Medulla oblongata (tissue), 1 donor: Measurements from ENCODE around the gene BMP7.

Experiments
- DNase-seq: peaks from one replicate; pipeline ENCODE4 v3.0.0-alpha.2; 2015; ENCODE audit errors: extremely low spot score

Gene BMP7

GRCh38 chr20:57150559-57150958 is 115.9 kb downstream of the BMP7 start:
- no peak for DNase-seq

DNA sequence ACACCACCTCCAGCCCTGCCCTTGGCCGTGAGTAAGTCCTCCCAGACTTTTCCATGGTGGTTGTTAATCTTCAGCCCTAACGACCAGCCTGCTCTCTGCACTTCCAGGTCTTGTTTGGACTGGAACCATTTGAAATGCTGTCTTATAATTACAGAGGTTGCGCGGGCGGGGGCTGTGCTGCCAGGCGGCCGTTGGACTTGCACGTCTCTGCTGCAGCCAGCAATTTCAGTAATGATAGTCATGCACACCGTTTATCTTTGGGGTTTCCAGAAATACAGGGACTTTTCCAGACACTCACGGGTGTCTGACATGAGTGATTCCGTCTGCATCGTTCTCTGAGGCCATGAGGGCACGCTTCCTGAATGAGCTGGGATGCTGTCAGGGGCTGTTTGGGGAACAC is 118.2 kb downstream of the BMP7 start:
- no peak for DNase-seq

DNA sequence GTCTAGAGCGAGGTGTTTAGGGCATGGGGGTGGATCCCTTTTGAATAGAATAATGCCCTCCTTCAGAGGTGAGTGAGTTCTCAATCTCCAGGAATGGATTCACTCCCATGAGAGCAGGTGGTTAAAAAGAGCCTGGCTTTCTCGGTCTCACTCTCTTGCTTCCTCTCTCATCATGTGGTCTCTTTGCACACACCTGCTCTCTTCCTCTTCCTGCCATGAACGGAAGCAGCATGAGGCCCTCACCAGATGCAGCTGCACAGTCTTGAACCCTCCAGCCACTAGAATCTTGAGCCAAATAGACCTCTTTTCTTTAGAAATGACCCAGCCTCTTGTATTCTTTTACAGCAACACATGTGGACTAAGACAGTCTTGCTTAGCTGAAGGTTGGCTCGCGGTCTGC is 119.3 kb downstream of the BMP7 start:
- no peak for DNase-seq

- DNase-seq, result no peak
These were observed 120.3 kb downstream of the BMP7 start for GRCh38 chr20:57146155-57146554.

DNA sequence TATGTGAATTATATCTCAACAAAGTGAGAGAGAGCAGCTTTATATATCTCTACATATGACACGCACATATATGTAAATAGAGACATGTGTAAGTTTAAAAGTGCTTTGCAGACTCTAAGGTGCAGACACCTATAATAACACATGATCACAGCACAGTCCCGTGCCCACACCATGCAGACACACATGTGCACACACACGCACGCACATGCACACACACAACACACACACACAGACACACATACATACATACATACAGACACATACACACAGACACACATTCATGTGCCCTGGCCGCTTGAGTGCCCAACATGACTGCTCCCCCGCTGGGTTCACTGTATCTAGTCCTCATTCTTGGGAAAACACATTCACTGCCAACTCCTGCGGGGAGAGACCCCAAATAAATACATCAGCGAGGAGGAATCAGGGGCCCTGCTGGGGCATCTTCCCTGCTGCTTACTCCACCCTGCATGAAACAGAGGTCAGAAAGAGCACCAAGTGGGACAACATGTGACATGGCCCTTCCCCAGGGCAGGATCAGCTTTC is 121.3 kb downstream of the BMP7 start:
- no peak for DNase-seq

- no peak for DNase-seq
These were observed 123.3 kb downstream of the BMP7 start for GRCh38 chr20:57143173-57143572.

GRCh38 chr20:57142667-57143066 is 123.8 kb downstream of the BMP7 start:
- DNase-seq, result no peak

GRCh38 chr20:57141492-57141891 is 124.9 kb downstream of the BMP7 start:
- DNase-seq, result no peak

GRCh38 chr20:57140416-57140965 is 126.0 kb downstream of the BMP7 start:
- DNase-seq, result no peak

- no peak for DNase-seq
These were observed 126.9 kb downstream of the BMP7 start for GRCh38 chr20:57139342-57140093.

DNA sequence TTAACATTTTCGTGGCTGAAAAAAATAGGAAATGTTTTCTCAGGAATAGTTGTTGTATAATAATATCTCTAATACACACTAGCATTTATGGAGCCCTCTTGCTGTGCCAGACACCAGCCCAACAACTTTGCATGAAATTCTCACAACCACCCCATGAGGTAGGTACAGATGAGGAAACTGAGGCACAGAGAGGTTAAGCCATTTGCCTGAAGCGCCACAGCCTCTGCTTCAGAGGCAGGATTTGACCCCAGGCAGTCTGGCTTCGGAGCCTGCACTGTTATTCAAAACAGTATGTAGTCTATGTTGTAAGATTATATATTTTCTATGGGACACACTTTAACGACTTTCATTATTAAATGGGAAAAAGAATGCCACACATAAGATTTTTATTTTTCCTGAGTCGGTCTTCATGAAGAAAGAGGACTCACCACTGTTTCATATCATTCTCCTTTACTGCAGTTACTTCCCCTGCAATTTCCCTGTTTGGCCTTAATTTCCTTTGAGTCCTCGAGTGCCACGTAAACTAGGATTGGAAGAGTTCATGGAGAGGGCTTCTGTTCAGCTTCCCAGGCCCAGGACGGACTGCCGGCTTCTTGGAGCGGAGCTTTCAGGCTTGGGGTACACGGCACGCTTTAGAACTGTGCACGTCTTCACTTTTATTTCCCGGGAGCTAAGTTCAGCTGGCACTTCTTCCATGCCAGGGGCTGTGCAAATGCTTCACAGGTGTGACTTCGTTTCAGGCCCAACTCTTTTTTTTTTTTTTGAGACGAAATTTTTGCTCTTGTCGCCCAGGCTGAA is 128.0 kb downstream of the BMP7 start:
- DNase-seq, result no peak

GRCh38 chr20:57137676-57138075 is 128.8 kb downstream of the BMP7 start:
- no peak for DNase-seq

- no peak for DNase-seq
These were observed 129.7 kb downstream of the BMP7 start for GRCh38 chr20:57136734-57137133.

GRCh38 chr20:57135875-57136274 is 130.6 kb downstream of the BMP7 start:
- no peak for DNase-seq

DNA sequence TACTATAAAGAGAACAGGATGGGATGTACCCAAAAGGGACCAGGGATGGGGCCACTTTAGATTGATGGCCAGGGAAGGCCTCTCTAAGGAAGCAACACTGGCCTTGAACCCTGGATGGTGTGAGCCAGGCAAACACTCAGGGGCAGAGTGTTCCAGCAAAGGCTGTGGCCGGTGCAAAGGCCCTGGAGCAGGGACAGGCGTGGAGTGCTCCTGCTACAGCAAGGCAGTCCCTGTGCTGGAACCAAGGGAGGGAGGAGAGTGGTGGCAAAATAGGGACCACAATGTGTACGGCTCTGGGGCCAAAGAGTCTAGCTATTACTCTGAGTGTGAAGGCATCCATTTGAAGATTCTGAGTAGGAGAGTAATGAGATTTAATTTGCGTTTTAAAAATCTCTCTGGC is 131.6 kb downstream of the BMP7 start:
- no peak for DNase-seq

GRCh38 chr20:57133926-57134650 is 132.4 kb downstream of the BMP7 start:
- no peak for DNase-seq

GRCh38 chr20:57131601-57132391 is 134.6 kb downstream of the BMP7 start:
- no peak for DNase-seq

DNA sequence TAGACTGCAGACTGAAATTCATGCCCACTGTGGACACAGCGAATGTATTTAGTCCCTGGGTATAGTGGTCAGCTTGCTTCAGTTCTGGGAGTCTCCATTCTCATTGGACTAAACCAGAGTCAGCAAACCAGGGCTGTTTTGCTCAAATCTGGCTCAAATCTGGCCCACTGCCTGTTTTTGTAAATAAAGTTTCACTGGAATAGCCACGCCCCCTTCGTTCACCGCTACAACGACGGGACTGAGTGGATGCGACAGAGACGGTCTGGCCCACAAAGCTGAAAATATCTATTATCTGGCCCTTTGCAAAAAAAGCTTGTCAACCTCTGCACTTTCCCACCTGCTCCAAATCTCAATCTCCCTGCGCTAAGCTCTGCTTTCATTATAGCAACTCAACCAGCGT is 135.4 kb downstream of the BMP7 start:
- no peak for DNase-seq

- DNase-seq, result no peak
These were observed 136.2 kb downstream of the BMP7 start for GRCh38 chr20:57130160-57130772.

- DNase-seq, result no peak
These were observed 137.1 kb downstream of the BMP7 start for GRCh38 chr20:57129303-57129702.
